Effector CD4-positive, alpha-beta T cell (primary cell): Measurements from ENCODE around the gene IVNS1ABP.
"Not testable (repeated sequence)": the region's sequence is repeated elsewhere in the genome, so short reads cannot be mapped to it uniquely, and the experiment has no call there.

ENCODE experiments used
- DNase-seq: peaks from one replicate; pipeline ENCODE4 v3.0.0-alpha.2; 2020

The IVNS1ABP gene

DNA sequence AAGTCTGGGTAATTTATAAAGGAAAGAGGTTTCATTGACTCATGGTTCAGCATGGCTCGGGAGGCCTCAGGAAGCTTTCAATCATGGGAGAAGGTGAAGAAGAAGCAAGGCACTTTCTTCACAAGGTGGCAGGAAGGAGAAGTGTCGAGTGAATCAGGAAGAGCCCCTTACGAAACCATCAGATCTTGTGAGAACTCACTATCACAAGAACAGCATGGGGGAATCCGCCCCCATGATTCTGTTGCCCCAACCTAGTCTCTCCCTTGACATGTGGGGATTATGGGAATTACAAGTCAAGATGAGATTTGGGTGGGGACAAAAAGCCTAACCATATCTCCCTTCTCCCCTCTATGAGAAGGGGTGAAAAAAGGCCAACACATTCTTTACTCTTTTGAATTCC is 11.2 kb upstream of the IVNS1ABP start:
- DNase-seq: no peak

DNA sequence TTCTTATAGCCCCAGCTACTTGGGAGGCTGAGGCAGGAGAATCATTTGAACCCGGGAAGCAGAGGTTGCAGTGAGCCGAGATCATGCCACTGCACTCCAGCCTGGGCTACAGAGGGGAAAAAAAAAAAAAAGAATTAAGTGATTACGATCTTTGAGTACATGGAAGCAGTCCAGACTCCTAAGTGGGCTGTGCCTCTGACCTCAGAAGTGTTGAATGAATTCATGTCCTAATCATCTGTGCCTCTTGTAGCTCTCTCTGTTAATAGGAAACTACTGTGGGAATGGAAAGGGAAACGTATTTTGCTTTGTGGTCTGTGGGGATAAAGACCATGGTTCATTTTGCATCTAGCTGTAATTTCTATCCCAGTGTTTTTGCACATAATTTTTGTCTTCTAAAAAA is 8.4 kb upstream of the IVNS1ABP start:
- no peak for DNase-seq

DNA sequence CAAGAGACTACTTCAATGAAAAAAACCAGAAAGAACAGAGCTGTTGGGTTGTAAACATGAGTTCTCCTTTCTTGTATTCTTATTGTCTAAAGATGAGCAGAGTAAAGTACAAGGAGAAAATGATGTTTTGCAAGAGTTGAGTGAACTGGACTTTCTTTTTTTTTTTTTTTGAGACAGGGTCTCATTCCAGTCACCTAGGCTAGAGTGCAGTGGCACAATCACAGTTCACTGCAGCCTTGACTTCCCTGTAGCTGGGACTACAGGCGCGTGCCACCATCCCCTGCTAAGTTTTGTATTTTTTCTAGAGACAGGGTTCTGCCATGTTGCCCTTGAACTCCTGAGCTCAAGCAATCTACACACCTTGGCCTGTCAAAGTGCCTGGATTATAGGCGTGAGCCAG is 7.1 kb upstream of the IVNS1ABP start:
- DNase-seq: no peak

DNA sequence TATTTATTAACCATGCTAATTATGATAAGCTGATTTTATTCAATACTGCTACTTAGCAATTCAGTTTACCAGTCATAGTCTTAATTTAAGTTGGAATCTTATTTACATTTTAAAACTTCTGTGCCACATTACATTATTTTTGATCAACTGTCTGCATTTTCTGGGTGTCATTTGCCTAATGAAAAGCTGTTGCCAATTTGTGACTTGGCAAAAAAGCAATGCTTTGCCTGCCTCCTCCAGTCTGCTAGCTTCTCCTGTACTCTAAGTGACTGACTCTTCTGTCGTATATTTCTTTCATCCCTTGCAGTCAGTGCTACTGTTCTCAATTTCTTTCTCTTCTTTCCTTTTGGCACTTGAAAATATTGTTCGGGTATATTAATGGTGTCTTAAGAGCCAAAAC is 5.6 kb upstream of the IVNS1ABP start:
- no peak for DNase-seq

DNA sequence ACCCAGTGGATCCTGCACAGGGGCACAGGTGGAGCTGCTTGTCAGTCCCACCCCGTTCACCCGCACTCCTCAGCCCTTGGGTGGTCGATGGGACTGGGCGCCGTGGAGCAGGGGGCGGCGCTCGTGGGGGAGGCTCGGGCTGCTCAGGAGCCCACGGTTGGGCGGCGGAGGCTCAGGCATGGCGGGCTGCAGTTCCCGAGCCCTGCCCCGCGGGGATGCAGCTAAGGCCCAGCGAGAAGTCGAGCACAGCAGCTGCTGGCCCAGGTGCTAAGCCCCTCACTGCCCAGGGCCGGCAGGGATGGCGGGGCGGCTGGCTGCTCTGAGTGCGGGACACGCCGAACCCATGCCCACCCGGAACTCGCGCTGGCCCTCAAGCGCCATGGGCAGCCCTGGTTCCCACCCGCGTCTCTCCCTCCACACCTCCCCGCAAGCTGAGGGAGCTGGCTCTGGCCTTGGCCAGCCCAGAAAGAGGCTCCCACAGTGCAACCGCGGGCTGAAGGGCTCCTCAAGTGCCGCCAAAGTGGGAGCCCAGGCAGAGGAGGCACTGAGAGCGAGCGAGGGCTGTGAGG is 4.7 kb upstream of the IVNS1ABP start:
- not testable (repeated sequence) for DNase-seq

DNA sequence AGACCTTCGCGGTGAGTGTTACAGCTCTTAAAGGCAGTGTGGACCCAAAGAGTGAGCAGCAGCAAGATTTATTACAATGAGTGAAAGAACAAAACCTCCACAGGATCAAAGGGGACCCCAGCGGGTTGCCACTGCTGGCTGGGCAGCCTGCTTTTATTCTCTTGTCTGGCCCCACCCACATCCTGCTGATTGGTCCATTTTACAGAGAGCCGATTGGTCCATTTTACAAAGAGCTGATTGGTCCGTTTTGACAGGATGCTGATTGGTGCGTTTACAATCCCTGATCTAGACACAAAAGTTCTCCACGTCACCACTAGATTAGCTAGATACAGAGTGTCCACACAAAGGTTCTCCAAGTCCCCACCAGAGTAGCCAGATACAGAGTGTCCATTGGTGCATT is 4.1 kb upstream of the IVNS1ABP start:
- not testable (repeated sequence) for DNase-seq

DNA sequence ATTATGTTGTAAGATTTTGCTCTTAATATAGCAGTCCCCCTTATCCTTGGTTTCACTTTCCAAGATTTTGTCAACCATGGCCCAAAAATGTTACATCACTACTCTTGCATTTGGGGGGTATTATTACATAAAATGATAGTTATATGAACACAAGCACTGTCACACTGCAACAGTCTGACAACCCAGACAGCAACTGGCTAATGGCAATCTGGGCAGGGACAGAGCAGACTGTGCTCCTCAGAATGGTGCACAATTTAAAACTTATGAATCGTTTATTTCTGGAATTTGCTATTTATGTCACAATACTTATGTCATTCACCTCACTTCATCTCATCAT is 2.1 kb upstream of the IVNS1ABP start:
- no peak for DNase-seq

DNA sequence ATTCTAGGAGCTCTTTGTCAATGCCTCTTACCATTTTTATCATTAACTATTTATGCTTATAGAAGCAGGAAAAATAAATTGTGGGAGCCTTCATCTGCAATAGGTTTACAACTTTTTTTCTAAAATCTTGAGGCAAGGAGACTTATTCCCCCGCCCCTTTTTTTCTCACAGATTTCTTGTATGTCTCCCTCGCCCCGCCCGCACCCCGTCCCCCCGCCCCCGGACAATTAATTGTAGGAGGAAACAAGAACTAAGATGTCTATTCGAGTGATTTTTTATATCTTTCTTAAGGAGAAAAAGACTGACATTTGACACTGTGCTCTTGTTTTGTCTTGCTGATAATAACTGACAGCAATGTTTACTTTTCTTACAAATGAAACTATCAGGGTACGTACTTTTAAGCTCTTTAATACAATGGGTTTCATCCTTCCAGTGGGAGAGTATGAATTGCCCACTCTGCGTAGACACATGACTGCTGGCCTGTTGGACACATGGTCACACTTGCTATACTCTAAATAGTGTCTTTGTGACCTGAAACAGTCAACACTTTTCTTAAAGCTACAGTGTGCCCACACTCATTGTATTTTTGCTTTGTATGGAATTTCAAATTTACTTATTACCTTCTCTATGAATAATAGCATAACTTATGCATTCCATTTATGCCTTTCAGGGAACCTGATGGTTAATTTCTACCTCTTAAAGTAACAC is 1.5 kb upstream of the IVNS1ABP start:
- no peak for DNase-seq

DNA sequence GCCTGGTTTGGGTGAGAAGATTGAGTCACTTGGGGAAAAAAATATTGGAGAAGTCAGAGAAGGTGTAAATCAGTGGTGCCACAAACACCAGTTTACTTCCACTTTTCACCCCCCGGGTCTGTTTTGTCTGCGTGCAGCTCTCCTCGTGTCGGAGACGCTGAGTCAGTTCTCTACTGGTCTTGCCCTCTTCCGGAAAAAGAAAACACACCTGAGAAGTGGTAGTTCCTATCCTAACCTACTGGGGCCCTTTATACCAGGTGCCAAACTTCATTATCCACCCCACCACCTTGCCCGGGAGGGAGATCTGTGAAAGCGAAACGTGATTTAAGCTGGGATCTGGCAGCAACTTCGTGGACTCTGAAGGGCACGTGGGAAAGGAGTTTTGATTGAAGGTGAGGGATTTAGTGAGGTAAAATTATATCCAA is 855 bp upstream of the IVNS1ABP start:
- peak; percentile 68 for DNase-seq

DNA sequence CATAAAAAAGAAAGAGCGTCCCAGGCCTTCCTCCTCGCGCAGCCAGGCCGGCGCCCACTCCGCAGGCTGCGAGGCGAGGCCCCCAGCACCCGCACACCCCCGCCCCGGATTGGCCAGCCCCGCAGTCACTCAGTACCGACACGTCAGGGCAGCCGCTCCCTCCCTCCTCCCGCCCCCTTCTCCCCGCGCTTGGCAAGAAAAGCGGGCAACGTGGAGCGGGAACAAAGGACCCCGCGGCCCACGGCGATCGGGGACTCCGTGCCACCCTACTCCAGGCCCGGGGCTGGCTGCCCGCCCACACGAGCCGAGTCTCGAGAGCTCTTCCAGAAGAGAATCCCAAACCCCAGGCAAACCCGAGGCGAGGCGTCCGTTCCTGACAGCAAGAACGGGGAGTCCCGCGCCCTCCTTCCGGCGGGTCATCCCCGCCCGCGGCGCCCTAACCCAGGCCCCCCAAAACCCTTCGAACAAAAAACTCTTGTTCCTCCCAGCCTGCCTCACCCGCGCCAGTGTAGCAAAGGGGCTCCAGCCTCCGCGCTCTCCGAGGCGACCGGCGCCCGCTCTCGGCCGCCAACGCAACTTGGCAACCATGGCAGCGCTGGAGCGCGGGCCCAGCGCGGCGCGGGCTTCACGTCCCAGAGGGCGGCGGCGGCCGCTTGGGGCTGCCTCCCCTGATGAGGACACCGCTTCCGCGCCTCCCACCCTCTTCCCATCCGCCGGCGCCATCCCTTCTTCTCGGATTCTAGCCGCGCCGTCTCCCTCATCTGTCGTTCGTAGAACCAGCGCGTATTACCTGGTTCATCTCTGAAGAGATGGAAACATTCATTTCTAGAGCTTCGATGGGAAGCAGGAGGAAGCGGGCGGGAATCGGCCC is 645 bp downstream of the IVNS1ABP start:
- peak; percentile 87 for DNase-seq

DNA sequence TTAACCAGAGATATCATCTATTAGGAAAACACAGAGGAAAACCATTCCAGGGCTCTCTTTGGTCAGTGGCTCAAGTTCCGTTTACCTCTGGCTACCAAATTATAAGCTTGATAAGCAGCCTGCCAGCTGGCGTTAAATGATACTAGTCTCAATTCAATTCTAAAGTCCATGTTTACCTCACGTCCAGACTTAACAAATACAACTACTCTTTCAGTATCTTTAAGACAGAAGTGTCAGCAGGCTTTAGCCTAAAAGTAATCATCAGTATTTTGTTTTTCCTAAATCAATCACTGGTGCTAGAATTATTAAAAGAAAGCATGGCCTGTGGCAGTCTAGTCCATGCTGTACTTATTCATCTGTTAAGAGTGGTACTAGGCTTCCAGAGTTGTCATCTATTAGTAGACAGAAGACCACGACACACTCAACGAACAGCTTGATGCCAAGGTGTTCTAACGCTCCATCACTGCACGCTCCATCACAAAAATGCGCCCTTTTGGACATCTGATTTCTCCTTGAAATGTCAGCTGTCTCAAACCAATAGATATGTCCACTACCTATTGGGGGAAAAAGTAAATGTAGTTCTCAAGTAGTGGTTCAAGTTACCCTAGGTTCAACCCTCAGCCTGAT is 1.5 kb downstream of the IVNS1ABP start:
- no peak for DNase-seq

DNA sequence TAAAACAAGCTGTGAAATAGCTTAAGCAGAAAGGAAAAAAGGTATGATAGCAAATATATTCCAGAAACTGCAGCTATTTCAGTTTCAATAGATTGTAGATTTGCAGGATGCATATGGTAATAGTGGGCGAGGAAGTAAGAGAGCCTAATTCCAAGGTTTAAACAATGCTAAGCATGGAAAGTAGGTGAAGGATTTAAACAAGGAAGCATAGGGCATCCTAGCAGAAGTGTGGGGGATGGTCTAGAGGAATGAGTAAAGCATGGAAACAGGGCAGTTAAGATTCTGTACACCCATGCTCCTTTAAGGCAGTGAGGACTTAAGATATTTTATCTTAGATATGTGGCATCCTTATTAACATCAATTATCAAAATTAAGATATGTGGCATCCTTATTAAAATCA is 2.6 kb downstream of the IVNS1ABP start:
- DNase-seq: no peak

DNA sequence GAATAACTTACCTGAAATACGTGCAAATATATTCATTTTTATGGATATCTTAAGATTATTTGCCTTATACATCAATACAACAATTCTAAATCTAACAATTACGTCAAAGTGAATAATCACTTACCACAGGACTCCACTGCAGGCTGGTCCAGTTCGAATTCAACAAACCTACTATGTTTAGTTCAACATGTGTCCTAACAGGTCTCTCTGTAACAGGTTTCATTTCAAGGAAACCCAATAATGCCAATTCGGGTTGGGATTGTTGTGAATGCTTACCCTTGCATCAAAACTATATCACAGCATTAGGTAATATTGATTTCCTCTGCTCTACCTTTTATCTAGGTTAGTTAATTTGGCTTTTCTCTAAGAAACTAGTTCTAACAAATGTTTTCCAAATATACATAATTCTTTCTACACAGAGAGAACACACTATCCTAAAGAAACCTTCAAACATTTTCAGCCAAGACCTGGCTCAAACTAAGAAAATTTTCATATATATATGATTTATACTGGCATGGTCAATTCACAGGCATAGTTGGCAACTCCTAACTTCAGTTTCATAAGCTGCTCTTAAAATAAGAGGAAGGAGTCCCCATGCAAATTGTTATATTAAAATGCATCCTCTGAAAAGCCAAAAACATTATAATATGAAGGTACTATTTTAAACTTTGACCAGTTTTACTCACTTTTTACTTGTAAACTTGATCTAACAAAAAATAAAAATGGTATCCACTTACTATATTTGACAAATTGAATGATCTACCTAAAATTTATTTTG is 4.5 kb downstream of the IVNS1ABP start:
- DNase-seq: no peak

DNA sequence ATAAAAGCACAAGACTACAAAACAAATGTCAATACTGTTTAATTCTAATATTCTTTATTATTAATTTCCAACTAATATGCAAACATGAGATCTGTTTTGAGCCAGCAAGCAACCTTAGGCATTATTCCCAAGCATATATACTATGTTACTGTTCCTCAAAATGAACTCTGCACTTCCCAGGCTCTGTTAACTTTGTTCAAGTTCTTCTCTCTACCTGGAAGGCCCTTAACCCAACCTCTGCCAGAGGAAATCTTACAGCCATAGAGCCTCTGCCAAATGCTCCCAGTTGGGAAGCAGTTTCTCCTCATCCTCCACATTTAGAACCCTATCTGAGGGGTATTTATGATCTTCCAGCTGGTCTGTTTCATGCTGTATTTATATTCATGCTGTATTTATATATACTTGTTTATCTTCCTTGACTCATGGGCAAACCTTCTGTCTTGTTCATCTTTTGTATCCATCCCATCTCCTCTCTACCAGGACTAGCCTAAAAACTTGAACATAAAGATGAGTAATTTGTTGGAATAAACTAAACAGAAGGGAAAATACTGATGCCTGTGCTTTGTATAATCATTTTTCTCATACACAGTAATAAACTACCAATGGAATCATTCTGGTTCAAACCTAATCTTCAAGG is 5.3 kb downstream of the IVNS1ABP start:
- DNase-seq: no peak

DNA sequence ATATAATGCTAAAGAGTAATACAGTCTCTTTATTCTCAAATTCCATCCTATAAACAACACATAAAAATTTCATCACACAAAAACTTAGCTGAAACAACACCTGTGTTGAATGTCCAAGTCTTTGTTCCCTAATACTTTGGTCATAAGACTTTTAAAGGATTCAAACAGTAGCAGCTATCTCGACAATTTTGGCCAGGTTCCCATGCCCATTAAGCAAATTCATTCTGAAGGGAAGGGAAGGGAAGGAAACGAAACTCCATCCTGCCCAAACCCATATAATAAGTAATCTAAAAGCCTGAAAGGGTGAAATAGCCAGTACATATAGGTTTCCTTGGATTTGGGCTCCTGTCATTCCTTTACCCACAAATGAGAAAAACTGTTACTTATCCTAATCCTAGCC is 7.5 kb downstream of the IVNS1ABP start:
- no peak for DNase-seq

DNA sequence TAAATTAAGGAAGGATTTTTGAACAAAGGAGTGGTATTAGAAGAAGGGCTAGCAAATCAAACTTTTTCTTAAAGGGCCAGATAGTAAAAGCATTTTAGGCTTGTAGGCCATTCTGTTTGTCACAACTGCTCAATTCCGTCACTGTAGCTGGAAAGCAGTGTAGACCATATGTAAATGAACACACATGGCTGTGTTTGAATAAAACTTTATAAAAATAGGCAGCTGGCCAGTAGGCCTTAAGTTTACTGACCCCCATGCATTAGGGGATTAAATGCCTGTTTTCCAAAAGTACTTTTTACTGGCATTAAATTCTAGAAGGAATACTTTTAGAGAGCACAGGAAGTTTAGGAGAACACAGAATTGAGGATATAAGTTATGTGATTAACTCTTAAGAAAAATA is 8.9 kb downstream of the IVNS1ABP start:
- DNase-seq: no peak

DNA sequence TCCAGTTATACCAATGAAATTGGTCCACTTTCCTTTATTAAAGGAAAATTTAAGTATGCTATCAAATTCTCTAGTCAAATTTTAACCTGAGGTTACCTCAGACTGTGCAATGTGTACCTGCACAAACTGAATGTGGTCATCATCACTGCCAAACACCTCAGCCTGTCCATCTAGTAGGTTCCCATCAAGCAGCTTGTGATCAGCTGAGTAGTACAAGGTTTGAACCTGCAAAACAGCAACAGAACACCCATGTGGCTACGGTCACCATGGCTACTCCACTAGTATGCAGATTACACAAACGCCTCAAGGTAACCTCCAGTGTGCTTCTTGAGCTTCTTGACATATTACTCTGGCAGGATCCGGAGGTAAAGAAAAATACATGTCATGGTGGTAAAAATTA is 11.6 kb downstream of the IVNS1ABP start:
- DNase-seq: no peak

DNA sequence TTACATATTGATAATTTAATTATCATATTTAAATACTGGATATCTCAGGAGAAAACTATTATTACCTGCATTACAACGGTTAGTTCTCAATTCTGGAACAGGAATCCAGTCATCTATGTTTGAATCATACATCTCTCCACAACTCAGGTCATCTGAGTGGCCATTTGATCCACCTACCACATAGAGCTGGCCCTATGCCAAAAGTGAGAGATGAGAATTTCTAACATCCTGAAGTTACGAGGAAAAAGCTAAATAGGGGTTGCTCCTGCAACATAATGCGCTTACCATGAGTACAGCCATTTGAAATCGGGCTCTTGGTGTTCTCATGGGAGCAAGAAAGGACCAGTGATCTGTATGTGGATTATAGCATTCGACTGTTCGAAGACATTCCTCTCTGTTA is 16.9 kb downstream of the IVNS1ABP start:
- no peak for DNase-seq

DNA sequence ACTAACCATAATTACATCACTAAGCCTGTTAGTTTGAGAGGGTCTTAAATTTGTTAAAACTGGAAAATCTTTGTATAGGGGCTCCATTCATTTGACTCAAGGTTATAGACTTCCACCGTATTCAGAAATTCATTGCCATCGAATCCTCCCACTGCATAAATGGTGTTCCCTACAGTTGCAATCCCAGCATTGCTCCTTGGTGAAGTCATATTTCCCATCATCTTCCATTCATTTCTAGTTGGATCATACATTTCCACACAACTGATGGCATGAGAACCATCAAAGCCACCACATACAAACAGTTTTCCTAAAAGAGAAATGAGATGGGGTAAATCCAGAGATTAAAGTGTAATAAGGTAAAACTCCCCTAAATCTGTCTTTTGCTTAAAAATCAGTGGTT is 19.1 kb downstream of the IVNS1ABP start:
- DNase-seq: no peak

DNA sequence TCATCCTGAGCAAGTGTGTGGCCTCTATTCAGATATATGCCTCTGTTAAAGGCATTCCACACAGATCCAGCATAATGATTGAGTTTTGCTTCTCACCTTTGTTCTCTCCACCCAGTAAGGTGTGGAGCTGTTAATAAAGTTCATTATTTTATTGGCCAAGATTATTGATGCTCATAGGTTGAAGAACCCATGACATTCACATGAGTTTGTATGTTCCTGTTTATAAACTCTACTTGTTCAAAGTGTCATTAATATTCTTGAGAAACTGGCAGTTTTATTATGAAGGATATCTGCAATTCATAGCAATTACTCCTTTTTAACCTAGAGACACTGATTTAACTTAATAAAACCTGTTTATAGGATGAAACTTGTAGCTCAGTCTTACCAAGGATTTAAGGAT is 22.0 kb downstream of the IVNS1ABP start:
- no peak for DNase-seq

DNA sequence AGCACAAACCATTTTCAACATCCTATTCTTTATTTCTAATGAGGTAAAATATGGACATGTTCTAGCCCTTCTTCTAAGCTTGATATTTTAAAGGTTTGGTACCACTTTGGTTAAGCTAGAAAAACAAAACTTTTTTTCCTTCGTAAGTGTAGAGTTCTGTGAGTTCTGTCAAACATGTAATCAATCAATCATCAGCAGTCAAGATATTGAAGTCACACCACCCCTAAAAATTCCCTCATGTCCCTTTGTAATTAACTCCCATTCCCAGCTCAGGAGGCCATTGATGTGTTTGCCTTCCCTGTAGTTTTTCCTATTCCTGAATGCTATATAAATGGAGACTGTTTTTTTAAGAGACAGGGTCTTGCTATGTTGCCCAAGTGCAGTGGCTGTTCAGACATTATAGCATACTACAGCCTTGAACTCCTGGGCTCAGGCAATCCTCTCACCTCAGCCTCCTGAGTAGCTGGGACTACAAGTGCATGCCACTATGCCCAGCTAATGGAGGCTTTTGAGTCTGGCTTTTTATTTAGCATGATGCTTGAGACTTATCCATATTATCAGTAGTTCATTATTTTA is 23.0 kb downstream of the IVNS1ABP start:
- DNase-seq: no peak

DNA sequence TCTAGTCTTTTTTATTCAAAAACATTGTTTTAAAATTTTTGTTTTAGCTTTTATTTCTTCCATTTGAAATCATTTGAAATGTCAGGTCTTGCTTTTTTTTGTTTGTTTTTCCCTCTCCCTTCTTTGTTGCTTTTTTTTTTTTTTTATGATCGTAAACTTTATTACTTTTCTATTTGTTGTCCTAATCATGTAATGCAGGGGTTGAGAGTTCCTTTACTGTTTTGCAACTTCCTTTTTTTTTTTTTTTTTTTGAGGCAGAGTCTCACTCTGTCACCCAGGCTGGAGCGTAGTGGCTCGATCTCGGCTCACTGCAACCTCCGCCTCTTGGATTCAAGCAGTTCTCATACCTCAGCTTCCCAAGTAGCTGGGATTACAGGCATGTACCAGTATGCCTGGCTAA is 24.8 kb downstream of the IVNS1ABP start:
- no peak for DNase-seq
